Fibroblast of the aortic adventitia (primary cell): ENCODE results near the gene TMUB2. TPM values are rescaled to one million over a fixed set of nuclear protein-coding genes. Genes with fewer than 3 reads are reported as not detected.
A peak's percentile ranks its signal among the peaks of the same experiment; 100 is the strongest.

Experiments used
- DNase-seq: peaks from one replicate; pipeline ENCODE4 v3.0.0-alpha.2; 2010; ENCODE audit warnings: low read depth
- H3K4me3 ChIP-seq: 2 replicates; pipeline ENCODE4 v1.5.1; 2011; ENCODE audit warnings: low read depth, mild to moderate bottlenecking, control low read depth, low read length, moderate library complexity
- total RNA-seq: library from RNA; depleted of rRNA; stranded (reverse); fragments of >200 nt; gene quantifications from 2 replicates; pipeline ENCODE4 v1.2.3, GENCODE V29; 2012; ENCODE audit warnings: low replicate concordance
- TF ChIP-seq, protein P1 (sequence below): IDR thresholded peaks from 2 replicates; pipeline ENCODE4 v1.5.1; 2011; ENCODE audit warnings: mild to moderate bottlenecking, low read length, control low read depth, inconsistent platforms; ENCODE audit not compliant: insufficient read depth

Gene TMUB2
- total RNA-seq, 1 donor = 23.0 TPM

GRCh38 chr17:44167181-44167861 is 19.5 kb upstream of the TMUB2 start:
- no peak for DNase-seq
- H3K4me3 ChIP-seq = no peak overlapping the region
- TF ChIP-seq, protein P1, sequence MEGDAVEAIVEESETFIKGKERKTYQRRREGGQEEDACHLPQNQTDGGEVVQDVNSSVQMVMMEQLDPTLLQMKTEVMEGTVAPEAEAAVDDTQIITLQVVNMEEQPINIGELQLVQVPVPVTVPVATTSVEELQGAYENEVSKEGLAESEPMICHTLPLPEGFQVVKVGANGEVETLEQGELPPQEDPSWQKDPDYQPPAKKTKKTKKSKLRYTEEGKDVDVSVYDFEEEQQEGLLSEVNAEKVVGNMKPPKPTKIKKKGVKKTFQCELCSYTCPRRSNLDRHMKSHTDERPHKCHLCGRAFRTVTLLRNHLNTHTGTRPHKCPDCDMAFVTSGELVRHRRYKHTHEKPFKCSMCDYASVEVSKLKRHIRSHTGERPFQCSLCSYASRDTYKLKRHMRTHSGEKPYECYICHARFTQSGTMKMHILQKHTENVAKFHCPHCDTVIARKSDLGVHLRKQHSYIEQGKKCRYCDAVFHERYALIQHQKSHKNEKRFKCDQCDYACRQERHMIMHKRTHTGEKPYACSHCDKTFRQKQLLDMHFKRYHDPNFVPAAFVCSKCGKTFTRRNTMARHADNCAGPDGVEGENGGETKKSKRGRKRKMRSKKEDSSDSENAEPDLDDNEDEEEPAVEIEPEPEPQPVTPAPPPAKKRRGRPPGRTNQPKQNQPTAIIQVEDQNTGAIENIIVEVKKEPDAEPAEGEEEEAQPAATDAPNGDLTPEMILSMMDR = no peak

GRCh38 chr17:44170135-44170498 is 16.7 kb upstream of the TMUB2 start:
- no peak overlapping the region for H3K4me3 ChIP-seq
- TF ChIP-seq, protein P1 = no peak
- DNase-seq = no peak

- no peak within 1 kb of the TSS for H3K4me3 ChIP-seq
These were observed 16.1 kb upstream of the TMUB2 start, which contains the start of gene ASB16 for GRCh38 chr17:44170499-44171201. TSS of gene ASB16 (plus strand) at chr17:44170704. CDS start at chr17:44170790, 86 bp downstream.

DNA sequence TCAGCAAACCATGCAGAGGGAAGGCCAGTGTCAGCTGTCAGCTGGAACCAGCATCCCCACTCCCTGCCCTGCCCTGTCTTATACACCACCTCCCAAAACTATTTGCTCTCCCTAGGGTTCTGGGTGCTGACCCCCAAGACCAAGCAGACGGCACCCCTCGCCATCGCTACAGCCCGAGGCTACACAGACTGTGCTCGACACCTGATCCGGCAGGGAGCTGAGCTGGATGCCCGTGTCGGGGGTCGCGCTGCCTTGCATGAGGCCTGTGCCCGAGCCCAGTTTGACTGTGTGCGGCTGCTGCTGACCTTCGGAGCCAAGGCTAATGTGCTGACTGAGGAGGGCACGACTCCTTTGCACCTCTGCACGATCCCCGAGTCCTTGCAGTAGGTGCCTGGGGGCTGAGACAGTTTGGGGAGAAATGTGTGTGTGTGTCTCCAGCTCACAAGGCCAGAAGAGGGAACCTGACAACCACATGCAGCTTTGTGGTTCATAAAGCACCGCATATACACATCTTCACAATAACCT is 14.8 kb upstream of the TMUB2 start:
- no peak for DNase-seq
- H3K4me3 ChIP-seq = no peak overlapping the region
- TF ChIP-seq, protein P1 = no peak

More at GRCh38 chr17:44170499-44171201, 16.1 kb upstream of the TMUB2 start, which contains the start of gene ASB16:
- TF ChIP-seq, protein P1 = no peak
- peak; percentile 35 for DNase-seq

GRCh38 chr17:44174427-44174826 is 12.3 kb upstream of the TMUB2 start:
- DNase-seq = no peak
- H3K4me3 ChIP-seq = no peak overlapping the region
- TF ChIP-seq, protein P1 = no peak

GRCh38 chr17:44176257-44176656 is 10.5 kb upstream of the TMUB2 start:
- no peak for DNase-seq
- H3K4me3 ChIP-seq = no peak overlapping the region
- TF ChIP-seq, protein P1 = no peak
